HG03135 (cell line): Measurements from ENCODE around the gene POR.

Source experiments
- ATAC-seq: cut with Tn5 transposase; IDR thresholded peaks from one replicate; pipeline ENCODE4 v1.9.1; 2021; ENCODE audit warnings: mild to moderate bottlenecking, moderate library complexity; ENCODE audit not compliant: unreplicated experiment

Gene POR

DNA sequence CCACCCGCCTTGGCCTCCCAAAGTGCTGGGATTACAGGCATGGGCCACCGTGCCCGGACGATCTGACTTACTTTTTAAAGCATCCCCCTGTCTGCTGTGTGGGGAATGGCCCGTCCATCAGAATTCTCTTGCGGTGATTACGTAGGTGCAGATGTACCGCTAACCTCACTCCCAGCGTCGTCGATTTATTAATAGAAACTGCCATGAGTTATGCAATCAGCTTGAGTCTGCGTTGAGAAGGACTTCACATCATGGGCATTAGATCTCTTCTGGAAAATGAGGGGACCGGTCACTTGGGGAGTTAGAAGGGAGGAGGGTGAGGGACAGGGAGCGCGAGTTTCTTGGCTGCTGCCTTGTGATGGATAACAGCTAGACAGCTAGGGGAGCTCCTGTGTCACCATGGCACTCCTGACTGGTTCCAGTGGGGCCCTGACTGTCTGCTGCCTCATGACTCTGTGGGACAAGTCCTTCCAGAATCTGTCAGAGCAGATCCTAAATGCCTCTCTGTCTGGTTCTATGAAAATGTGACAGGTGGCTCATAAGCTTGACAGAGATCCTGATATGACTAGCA, 35.2 kb downstream of the POR start:
- ATAC-seq: no peak

DNA sequence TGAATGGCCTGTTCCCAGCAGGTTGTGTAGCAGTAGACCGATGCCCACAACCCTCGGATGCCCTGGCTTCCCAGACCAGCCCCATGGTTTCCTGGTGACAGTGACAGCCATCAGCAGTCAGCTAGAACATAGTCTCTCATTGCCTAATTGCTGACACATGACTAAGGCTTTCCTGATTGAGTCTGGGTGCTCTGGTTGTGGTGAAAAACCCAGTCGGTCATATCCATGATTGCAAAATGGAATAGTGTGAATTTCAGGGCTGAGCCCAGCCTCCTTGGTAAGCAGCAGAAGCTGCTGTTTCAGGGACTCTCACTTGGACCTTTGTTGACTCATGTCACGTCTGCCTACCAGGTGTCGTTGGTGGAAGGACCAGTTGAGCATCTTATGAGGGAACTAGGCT, 36.6 kb downstream of the POR start:
- ATAC-seq: no peak

DNA sequence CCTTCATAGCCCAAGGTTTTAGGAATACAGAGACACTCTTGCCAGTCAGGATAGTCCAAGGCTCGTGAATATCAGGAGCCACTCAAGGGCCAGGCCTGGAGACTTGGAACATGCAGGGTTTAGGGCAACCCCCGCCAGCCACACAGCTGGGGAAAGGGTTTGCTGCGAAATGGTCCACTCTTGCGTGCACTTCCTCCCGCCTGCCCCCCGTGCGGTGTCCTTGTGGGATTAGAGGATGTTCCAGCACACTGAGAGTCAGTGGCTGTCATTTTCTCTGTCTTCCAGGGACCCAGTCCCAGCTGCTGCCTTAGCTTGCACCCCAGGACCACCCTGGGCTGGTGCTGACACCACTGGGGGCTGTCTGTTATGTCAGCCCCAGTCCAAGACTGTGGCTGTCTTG, 38.5 kb downstream of the POR start:
- ATAC-seq: no peak

GRCh38 chr7:75953931-75954330, 39.0 kb downstream of the POR start:
- no peak for ATAC-seq

DNA sequence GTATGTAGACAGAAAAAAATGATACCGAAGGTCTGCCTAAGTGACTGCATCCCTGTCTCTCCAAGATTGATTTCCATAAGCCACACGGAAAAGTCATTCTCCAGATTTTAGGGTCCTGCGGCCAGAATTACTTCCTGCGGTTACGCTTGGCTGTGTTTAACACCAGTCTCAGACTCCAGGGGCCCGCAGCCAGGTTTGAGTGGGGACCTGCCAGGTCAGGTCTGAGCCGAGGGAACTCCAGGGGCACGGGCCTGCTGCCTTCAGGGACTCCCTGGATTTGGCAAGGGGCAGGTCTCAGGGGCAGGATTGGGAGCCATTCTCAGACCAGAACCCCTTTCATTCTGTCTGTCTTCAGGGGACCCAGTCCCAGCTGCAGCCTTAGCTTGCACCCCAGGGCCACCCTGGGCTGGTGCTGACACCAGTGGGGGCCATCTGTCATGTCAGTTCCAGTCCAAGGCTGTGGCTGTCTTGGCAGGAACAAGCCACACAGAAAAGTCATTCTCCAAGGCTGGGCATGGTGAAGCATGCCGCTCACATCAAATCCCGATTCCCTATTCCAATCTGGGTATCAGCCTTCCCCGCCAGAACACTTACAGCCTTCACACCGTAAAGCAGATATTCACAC, 40.5 kb downstream of the POR start:
- ATAC-seq: no peak

GRCh38 chr7:75957021-75957736, 42.2 kb downstream of the POR start:
- no peak for ATAC-seq

- no peak for ATAC-seq
Measured at GRCh38 chr7:75958802-75959543, 44.0 kb downstream of the POR start.

DNA sequence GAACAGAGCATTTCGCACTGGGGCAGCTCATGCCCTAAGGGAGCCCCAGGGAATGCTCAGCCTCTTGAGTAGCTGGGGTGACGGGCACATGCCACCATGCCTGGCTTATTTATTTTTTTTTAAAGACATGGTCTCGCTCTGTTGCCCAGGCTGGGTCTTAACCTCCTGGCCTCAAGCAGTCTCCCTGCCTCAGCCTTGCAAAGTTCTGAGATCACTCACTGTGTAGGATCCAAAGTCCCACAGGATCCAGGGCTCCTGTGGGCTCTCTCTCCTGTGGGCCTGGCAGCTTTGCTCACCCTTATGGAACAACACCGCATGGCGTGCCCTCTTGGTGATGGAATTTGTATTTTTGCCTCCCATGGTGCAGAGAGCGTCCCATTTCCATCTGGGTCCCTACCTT, 45.4 kb downstream of the POR start:
- no peak for ATAC-seq

GRCh38 chr7:75961218-75961617, 46.3 kb downstream of the POR start:
- no peak for ATAC-seq

DNA sequence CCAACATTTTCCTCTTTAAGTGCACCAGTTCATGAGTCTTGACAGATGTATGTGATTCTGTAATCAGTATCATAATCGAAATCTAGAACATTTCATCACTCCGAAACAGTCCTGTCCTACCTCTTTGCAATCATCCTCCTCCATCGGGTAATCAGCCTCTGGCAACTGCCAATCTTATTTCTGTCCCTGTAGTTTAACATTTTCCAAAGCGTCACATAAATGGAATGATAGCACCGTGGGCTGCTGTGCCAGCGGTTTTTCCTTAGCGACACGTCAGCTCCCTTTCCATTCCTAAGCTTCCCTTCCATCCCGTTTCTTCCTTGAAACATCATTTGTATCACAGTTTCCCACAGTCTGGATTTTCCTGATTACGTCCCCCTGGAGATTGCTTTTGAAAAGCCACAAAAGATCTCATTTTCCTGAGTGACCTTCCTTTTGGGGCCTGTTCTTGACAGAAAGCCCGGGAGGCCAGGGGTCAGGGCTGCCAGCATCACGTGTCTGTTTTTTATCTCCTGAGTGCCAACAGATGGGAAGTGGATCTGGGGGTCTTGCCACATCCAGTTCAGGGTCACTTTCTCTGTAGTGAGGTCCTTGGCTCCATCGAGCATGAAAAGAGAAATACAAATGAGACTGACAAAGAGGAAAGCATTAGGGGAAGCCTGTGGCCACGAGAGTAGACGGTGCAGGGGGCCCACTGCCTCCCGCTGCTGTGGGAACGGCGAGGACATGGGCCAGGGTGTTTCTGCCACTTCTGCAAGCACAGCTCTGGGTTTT, 47.8 kb downstream of the POR start:
- no peak for ATAC-seq

GRCh38 chr7:75963381-75963995, 48.5 kb downstream of the POR start:
- ATAC-seq: no peak

DNA sequence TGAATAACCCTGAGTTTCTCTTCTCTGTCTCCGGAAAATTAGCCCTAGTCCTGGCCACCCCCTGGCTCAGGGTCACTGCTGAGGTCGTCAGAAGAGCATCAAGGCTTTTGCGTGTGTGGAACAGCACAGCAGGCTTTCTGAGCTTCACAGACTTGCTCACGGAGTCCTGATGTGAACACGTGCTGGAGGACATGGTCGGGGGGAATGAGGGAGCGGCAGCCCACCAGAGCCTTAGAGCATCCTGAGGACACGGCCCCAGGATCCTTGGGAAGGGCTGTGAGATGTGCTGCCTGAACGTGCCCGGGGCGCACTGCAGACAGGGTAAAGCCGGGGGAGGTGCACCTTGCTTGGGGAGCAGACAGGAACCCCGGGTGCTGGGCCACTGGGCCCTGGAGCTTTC, 50.7 kb downstream of the POR start:
- no peak for ATAC-seq

DNA sequence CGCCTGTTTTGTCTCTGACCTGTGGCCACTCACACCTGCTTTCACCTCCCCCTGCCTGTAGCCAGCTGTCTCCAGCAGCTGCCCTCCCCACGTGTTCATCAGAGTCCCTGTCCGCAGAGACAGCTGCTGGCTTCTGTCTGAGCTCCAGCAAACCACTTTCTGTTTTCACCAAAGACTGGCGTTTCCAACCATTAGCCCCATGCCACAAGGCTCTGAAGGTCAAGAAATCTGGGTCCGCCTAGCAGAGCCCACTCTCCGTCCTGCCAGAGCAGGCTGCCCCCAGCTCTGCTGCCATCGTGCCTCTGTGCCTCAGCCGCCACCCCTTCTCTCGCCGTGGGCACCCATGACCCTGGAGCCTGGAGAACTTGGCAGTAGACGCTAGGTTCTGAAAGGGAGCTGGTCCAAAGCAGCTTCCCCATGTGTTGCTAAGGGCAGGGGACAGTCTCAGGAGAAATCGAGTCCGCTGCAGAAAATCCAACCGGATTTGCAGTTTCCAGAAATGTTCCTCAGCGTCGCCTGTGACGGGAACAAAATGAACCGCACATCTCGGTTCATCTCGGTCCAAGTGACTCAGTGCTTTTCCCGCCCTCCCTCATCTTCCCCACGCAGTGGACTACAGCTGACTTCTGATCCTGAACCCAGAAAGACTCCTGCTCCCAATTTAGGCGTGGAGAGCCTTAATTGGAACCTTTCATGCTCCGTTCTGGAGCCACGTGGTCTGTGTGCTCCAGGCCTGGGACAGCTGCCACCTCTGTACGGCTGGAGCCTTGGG, 51.4 kb downstream of the POR start:
- ATAC-seq: no peak

- ATAC-seq: no peak
Measured at GRCh38 chr7:75967055-75967454, 52.1 kb downstream of the POR start.

DNA sequence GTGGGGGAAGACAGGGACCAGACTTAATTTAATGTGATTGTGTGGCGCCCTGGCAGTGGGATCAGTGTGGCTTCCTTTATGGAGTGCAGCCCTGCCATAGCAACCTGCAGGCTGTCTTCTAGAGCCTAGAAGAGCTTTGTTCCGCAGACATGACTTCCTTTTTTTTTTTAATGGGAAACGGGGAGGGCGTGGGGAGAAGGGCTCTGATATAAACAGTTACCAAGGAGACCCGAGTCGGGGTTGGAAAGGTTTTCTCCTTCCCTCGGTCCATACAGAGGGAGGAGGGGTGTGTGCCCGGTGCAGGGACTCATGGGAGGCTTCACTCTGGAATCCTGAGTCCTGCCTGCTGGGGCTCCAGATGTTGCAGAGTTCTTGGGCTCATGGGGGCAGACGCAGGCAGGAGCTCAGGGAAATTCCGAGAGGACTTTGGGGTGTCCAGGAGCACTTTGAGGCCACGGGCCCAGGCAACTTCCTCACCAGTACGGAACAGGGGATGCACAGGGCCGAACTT, 52.6 kb downstream of the POR start:
- no peak for ATAC-seq

GRCh38 chr7:75968012-75968411, 53.1 kb downstream of the POR start:
- no peak for ATAC-seq

GRCh38 chr7:75968561-75969001, 53.6 kb downstream of the POR start:
- no peak for ATAC-seq

DNA sequence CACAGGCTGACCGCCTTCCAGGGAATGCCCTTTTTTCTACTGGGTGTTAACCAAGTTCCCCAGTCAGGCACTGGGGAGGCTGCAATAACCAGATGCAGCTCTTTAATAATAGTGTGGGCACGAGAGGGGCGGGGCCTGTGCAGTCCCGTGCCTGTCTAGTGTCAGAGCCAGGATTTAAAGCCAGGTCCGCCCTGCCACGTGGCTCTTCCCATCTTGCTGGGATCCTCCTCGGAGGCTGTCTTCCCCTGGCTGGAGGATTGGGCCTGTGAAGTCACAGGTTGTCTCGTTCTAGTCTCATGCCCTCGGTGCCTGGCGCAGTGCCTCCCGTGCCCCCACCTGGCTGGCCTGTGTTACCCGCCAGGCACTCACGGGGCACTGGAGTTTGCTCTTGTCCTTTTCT, 54.2 kb downstream of the POR start:
- ATAC-seq: no peak

- no peak for ATAC-seq
Measured at GRCh38 chr7:75969704-75970498, 54.9 kb downstream of the POR start.
